Vagina (tissue), 2 donors: ENCODE results near the gene BLVRB.

ENCODE experiments used
- CTCF ChIP-seq, 3 experiments: fragments of 450-650 bp in 2 of 3; fragments of 200-600 bp in 1 of 3; sonication (generic) in 1 of 3; IDR thresholded peaks; one replicate each; pipeline ENCODE4 v1.5.1; 2017 to 2019; ENCODE audit warnings: antibody characterized with exemption in 3 of 3, mild to moderate bottlenecking in 2 of 3, moderate library complexity in 2 of 3
- POLR2A ChIP-seq, 2 donors: fragments of 450-650 bp; IDR thresholded peaks; one replicate each; pipeline ENCODE4 v1.6.1; 2017; ENCODE audit warnings: antibody characterized with exemption in 2 of 2, mild to moderate bottlenecking in 2 of 2, moderate library complexity in 2 of 2
- POLR2AphosphoS5 ChIP-seq, 2 donors: sonication (generic); formaldehyde crosslinking; IDR thresholded peaks; one replicate each; pipeline ENCODE4 v1.9.0; 2017; ENCODE audit warnings: antibody characterized with exemption in 2 of 2, mild to moderate bottlenecking in 2 of 2, low read depth in 1 of 2; ENCODE audit not compliant: insufficient read depth in 1 of 2

DNA sequence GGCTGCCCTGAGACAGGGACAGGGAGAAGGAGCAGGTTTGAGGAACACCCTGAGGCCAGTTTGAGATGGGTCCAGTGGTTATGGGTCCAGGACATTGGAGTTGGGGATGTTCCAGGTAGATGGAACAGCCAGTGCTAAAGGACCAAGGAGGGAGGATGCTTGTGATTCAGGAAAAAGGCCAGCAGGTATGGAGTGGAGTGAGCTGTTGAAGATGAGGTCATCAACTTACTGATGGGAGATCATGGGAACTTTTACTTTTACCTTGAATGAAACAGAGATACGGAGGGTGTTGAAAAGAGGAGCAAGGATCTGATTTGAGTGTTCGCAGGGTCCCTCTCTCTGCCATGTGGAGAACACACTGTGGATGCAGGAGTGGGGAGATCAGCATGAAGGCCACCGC lies 26.7 kb upstream of the BLVRB start:
- no peak for TF ChIP-seq CTCF (IDR thresholded peaks at IDR 0.05)
- TF ChIP-seq POLR2AphosphoS5 (IDR thresholded peaks at IDR 0.05; ENCODE audit: insufficient read depth in 1 of 2, low read depth in 1 of 2): no peak
- TF ChIP-seq POLR2A (IDR thresholded peaks at IDR 0.05): no peak
